ENCODE results near the gene DDAH1. TPM values are rescaled to one million over a fixed set of nuclear protein-coding genes. Genes with fewer than 3 reads are reported as not detected.

DDAH1 gene
- total RNA-seq, 1 experiment from 2014 or later: 22.8 TPM

GRCh38 chr1:85343213-85343611 lies 121.7 kb downstream of the DDAH1 start (continued):
- TF ChIP-seq, protein P1, sequence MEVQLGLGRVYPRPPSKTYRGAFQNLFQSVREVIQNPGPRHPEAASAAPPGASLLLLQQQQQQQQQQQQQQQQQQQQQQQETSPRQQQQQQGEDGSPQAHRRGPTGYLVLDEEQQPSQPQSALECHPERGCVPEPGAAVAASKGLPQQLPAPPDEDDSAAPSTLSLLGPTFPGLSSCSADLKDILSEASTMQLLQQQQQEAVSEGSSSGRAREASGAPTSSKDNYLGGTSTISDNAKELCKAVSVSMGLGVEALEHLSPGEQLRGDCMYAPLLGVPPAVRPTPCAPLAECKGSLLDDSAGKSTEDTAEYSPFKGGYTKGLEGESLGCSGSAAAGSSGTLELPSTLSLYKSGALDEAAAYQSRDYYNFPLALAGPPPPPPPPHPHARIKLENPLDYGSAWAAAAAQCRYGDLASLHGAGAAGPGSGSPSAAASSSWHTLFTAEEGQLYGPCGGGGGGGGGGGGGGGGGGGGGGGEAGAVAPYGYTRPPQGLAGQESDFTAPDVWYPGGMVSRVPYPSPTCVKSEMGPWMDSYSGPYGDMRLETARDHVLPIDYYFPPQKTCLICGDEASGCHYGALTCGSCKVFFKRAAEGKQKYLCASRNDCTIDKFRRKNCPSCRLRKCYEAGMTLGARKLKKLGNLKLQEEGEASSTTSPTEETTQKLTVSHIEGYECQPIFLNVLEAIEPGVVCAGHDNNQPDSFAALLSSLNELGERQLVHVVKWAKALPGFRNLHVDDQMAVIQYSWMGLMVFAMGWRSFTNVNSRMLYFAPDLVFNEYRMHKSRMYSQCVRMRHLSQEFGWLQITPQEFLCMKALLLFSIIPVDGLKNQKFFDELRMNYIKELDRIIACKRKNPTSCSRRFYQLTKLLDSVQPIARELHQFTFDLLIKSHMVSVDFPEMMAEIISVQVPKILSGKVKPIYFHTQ (CRISPR knock-in tag; IDR thresholded peaks at IDR 0.05): no peak
- TF ChIP-seq, protein P2, sequence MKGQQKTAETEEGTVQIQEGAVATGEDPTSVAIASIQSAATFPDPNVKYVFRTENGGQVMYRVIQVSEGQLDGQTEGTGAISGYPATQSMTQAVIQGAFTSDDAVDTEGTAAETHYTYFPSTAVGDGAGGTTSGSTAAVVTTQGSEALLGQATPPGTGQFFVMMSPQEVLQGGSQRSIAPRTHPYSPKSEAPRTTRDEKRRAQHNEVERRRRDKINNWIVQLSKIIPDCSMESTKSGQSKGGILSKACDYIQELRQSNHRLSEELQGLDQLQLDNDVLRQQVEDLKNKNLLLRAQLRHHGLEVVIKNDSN (CRISPR knock-in tag; IDR thresholded peaks at IDR 0.05): no peak
- no peak for TF ChIP-seq ZNF671 (CRISPR knock-in tag; IDR thresholded peaks at IDR 0.05)
- no peak for TF ChIP-seq CREM (CRISPR knock-in tag; IDR thresholded peaks at IDR 0.05)
- TF ChIP-seq SOX15 (CRISPR knock-in tag; IDR thresholded peaks at IDR 0.05): no peak
- no peak for TF ChIP-seq SMAD4 (CRISPR knock-in tag; IDR thresholded peaks at IDR 0.05)
- TF ChIP-seq KAT7 (CRISPR knock-in tag; IDR thresholded peaks at IDR 0.05; ENCODE audit: borderline replicate concordance): no peak
- TF ChIP-seq ELF4 (CRISPR knock-in tag; IDR thresholded peaks at IDR 0.05; ENCODE audit: low read depth): no peak
- no peak for TF ChIP-seq TEAD4 (CRISPR knock-in tag; IDR thresholded peaks at IDR 0.05)

GRCh38 chr1:85342207-85342606 lies 122.8 kb downstream of the DDAH1 start:
- POLR2A ChIA-PET: interaction anchor here (1.0 kb wide), 1 partner anchor 234 kb away, joined by 3 read pairs; no protein-coding TSS in a partner anchor

GRCh38 chr1:85340427-85340826 lies 124.5 kb downstream of the DDAH1 start:
- no peaks in the 10 kb centered on the region for H3K27me3 Mint-ChIP-seq (ENCODE audit: low read depth)
- no peak for DNase-seq (ENCODE audit: low spot score)
- CTCF ChIA-PET: no interaction called here
- peaks cover 59% of the 10 kb centered on the region for H3K4me1 Mint-ChIP-seq
- no peaks in the 10 kb centered on the region for H3K9me3 Mint-ChIP-seq
- no peak overlapping the region for H3K27ac Mint-ChIP-seq
- H3K4me3 Mint-ChIP-seq: no peak overlapping the region
- ATAC-seq: no peak
- POLR2A ChIA-PET: no interaction called here
- no peaks in the 10 kb centered on the region for H3K36me3 Mint-ChIP-seq
- no peak for TF ChIP-seq RELA (CRISPR knock-in tag; IDR thresholded peaks at IDR 0.05; ENCODE audit: borderline replicate concordance)
- TF ChIP-seq E2F5 (CRISPR knock-in tag; IDR thresholded peaks at IDR 0.05): no peak
- TF ChIP-seq, protein P3, sequence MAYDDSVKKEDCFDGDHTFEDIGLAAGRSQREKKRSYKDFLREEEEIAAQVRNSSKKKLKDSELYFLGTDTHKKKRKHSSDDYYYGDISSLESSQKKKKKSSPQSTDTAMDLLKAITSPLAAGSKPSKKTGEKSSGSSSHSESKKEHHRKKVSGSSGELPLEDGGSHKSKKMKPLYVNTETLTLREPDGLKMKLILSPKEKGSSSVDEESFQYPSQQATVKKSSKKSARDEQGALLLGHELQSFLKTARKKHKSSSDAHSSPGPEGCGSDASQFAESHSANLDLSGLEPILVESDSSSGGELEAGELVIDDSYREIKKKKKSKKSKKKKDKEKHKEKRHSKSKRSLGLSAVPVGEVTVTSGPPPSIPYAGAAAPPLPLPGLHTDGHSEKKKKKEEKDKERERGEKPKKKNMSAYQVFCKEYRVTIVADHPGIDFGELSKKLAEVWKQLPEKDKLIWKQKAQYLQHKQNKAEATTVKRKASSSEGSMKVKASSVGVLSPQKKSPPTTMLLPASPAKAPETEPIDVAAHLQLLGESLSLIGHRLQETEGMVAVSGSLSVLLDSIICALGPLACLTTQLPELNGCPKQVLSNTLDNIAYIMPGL (CRISPR knock-in tag; IDR thresholded peaks at IDR 0.05): no peak
- TF ChIP-seq ZNF263 (CRISPR knock-in tag; IDR thresholded peaks at IDR 0.05; ENCODE audit: low read depth): no peak
- TF ChIP-seq CREB1 (CRISPR knock-in tag; IDR thresholded peaks at IDR 0.05): no peak
- TF ChIP-seq, protein P4, sequence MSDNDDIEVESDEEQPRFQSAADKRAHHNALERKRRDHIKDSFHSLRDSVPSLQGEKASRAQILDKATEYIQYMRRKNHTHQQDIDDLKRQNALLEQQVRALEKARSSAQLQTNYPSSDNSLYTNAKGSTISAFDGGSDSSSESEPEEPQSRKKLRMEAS (CRISPR knock-in tag; IDR thresholded peaks at IDR 0.05): no peak
- TF ChIP-seq, protein P5, sequence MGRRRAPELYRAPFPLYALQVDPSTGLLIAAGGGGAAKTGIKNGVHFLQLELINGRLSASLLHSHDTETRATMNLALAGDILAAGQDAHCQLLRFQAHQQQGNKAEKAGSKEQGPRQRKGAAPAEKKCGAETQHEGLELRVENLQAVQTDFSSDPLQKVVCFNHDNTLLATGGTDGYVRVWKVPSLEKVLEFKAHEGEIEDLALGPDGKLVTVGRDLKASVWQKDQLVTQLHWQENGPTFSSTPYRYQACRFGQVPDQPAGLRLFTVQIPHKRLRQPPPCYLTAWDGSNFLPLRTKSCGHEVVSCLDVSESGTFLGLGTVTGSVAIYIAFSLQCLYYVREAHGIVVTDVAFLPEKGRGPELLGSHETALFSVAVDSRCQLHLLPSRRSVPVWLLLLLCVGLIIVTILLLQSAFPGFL (CRISPR knock-in tag; IDR thresholded peaks at IDR 0.05; ENCODE audit: borderline replicate concordance): no peak
- no peak for TF ChIP-seq MYBL2 (CRISPR knock-in tag; IDR thresholded peaks at IDR 0.05)
- no peak for TF ChIP-seq NR2C2 (CRISPR knock-in tag; IDR thresholded peaks at IDR 0.05)
- TF ChIP-seq ATF3 (CRISPR knock-in tag; conservative IDR thresholded peaks at IDR 0.05): no peak
- no peak for TF ChIP-seq SP1 (CRISPR knock-in tag; conservative IDR thresholded peaks at IDR 0.05)
- no peak for TF ChIP-seq ZNF423 (CRISPR knock-in tag; IDR thresholded peaks at IDR 0.05)

More at GRCh38 chr1:85342207-85342606, 122.8 kb downstream of the DDAH1 start:
- CTCF ChIA-PET: interaction anchor here (0.6 to 3.1 kb wide), 4 partner anchors 34 to 351 kb away, joined by 3 to 20 read pairs (median 7); partner anchors contain the start of gene CCN1
- Mint-ChIP-seq H3K27ac (no peak overlapping the region), H3K9me3 (no peaks in the 10 kb centered on the region), H3K36me3 (0 out of 2 replicates have a peak, but pooled peaks cover under 1% of the 10 kb centered on the region), H3K27me3 (ENCODE audit: low read depth) (no peaks in the 10 kb centered on the region), H3K4me3 (no peak overlapping the region), H3K4me1 (peaks cover 65% of the 10 kb centered on the region)
- no peak for ATAC-seq
- no peak for TF ChIP-seq ZNF138 (CRISPR knock-in tag; conservative IDR thresholded peaks at IDR 0.05)
- TF ChIP-seq ZNF671 (CRISPR knock-in tag; IDR thresholded peaks at IDR 0.05): no peak
- TF ChIP-seq GRHL2 (CRISPR knock-in tag; IDR thresholded peaks at IDR 0.05; ENCODE audit: insufficient replicate concordance, severe bottlenecking): no peak
- TF ChIP-seq ZNF423 (CRISPR knock-in tag; IDR thresholded peaks at IDR 0.05): no peak
- TF ChIP-seq ESRRA (CRISPR knock-in tag; IDR thresholded peaks at IDR 0.05; ENCODE audit: borderline replicate concordance): no peak
- no peak for TF ChIP-seq PRRX2 (CRISPR knock-in tag; IDR thresholded peaks at IDR 0.05)
- TF ChIP-seq, protein P6, sequence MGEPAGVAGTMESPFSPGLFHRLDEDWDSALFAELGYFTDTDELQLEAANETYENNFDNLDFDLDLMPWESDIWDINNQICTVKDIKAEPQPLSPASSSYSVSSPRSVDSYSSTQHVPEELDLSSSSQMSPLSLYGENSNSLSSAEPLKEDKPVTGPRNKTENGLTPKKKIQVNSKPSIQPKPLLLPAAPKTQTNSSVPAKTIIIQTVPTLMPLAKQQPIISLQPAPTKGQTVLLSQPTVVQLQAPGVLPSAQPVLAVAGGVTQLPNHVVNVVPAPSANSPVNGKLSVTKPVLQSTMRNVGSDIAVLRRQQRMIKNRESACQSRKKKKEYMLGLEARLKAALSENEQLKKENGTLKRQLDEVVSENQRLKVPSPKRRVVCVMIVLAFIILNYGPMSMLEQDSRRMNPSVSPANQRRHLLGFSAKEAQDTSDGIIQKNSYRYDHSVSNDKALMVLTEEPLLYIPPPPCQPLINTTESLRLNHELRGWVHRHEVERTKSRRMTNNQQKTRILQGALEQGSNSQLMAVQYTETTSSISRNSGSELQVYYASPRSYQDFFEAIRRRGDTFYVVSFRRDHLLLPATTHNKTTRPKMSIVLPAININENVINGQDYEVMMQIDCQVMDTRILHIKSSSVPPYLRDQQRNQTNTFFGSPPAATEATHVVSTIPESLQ (CRISPR knock-in tag; IDR thresholded peaks at IDR 0.05): no peak
- TF ChIP-seq CREB1 (CRISPR knock-in tag; IDR thresholded peaks at IDR 0.05): no peak
- DNase-seq (ENCODE audit: low spot score): no peak

All from WTC11 (cell line).